Measurements from ENCODE around the gene PPP2R5C. TPM values are rescaled to one million over a fixed set of nuclear protein-coding genes. Genes with fewer than 3 reads are reported as not detected.

The PPP2R5C gene
- total and polyA plus RNA-seq, 9 of the 15 experiments (the other 6 are each of a cell fraction or from before 2014, with no cell fraction given): 284 to 617 (median 395) TPM

DNA sequence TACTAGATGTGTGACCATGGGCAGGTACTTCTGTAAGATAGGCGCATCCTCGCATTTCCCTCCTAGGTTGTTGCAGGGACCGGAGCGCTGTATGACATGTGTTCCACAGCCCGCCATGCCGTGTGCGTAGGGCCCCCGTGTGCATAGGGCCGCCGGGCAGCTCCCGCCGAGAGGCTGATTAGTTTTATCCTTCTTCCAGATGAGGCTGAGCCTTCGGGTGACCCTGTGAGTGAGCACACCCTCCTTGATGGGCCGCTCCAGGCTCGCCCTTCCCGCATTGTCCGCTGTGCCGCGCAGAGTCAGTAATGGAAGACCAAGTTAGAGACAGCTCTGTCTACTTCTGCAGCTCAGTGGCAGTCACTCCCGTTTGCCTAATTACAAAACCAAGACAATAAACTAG lies 130.0 kb downstream of the PPP2R5C start:
- POLR2A ChIA-PET: no interaction called here
- BruUV-seq (replicated peaks): no TSS peak

More for the DNA sequence above, 130.0 kb downstream of the PPP2R5C start:
- H3K27ac ChIP-seq (ENCODE audit: extremely low read depth, low read depth, low read length): no peak overlapping the region
- CTCF ChIA-PET (ENCODE audit: low intra/inter-chr PET ratio): no interaction called here
- no peak for FAIRE-seq
- H3K9me3 ChIP-seq (replicated peaks; ENCODE audit: control insufficient read depth, insufficient read depth, low read depth, low read length): no peaks in the 10 kb centered on the region
- peaks cover 88% of the 10 kb centered on the region for H3K36me3 ChIP-seq (ENCODE audit: control insufficient read depth, insufficient read depth, low read length)
- in situ Hi-C loops (cut with MboI) (no loop called here), intact Hi-C loops (cut with micrococcal nuclease) (loop anchor here (5.0 kb wide), 1 partner anchor 184 kb away; no protein-coding TSS in a partner anchor)
- DNase-seq (ENCODE audit: extremely low read depth in 1 of 4, low spot score in 3 of 4): no peak
- H3K4me1 ChIP-seq (replicated peaks in 1 of 2; ENCODE audit: control insufficient read depth in 2 of 2, insufficient read depth in 2 of 2, low read length in 2 of 2): no peaks in the 10 kb centered on the region
- WGBS (ENCODE audit: insufficient coverage, low coverage, missing lambda C conversion rate): 96% methylated on average over 5 of the region's 20 CpGs
- no peak overlapping the region for H3K4me2 ChIP-seq (ENCODE audit: insufficient read depth, low read length)
- no peak overlapping the region for H2AFZ ChIP-seq (ENCODE audit: low read depth, low read length)
- no peaks in the 10 kb centered on the region for H3K27me3 ChIP-seq (ENCODE audit: control insufficient read depth in 2 of 2, insufficient read depth in 2 of 2, low read length in 2 of 2)
- no peak for ATAC-seq
- H4K20me1 ChIP-seq (replicated peaks; ENCODE audit: control insufficient read depth, insufficient read depth, low read length): peaks cover 4% of the 10 kb centered on the region; the same call in 1 of the 2 replicates
- no peaks in the 10 kb centered on the region for H3K9me1 ChIP-seq (ENCODE audit: control insufficient read depth, insufficient read depth, low read length)
- TF ChIP-seq RBM22 (IDR thresholded peaks at IDR 0.05; ENCODE audit: low read depth, low read length, poor library complexity, severe bottlenecking) (peak; percentile 78), ZBTB11 (CRISPR knock-in tag; IDR thresholded peaks at IDR 0.05) (no peak), POLR2G (IDR thresholded peaks at IDR 0.05; ENCODE audit: low read depth, low read length) (peak; percentile 39; the same call in 1 of the 2 replicates)
- no peak overlapping the region for H3K9ac ChIP-seq (ENCODE audit: insufficient read depth in 1 of 2, low read depth in 2 of 2, low read length in 2 of 2)
- H3K4me3 ChIP-seq: no peak overlapping the region
- H3K79me2 ChIP-seq (ENCODE audit: control insufficient read depth, insufficient read depth, low read length): no peaks in the 10 kb centered on the region
